GM21576 (cell line): Measurements from ENCODE around the gene FYCO1.
"Not testable (repeated sequence)": the region's sequence is repeated elsewhere in the genome, so short reads cannot be mapped to it uniquely, and the experiment has no call there.

Source experiments
- ATAC-seq: cut with Tn5 transposase; IDR thresholded peaks from one replicate; pipeline ENCODE4 v1.9.1; 2021; ENCODE audit warnings: mild to moderate bottlenecking, moderate library complexity; ENCODE audit not compliant: unreplicated experiment

FYCO1 gene

DNA sequence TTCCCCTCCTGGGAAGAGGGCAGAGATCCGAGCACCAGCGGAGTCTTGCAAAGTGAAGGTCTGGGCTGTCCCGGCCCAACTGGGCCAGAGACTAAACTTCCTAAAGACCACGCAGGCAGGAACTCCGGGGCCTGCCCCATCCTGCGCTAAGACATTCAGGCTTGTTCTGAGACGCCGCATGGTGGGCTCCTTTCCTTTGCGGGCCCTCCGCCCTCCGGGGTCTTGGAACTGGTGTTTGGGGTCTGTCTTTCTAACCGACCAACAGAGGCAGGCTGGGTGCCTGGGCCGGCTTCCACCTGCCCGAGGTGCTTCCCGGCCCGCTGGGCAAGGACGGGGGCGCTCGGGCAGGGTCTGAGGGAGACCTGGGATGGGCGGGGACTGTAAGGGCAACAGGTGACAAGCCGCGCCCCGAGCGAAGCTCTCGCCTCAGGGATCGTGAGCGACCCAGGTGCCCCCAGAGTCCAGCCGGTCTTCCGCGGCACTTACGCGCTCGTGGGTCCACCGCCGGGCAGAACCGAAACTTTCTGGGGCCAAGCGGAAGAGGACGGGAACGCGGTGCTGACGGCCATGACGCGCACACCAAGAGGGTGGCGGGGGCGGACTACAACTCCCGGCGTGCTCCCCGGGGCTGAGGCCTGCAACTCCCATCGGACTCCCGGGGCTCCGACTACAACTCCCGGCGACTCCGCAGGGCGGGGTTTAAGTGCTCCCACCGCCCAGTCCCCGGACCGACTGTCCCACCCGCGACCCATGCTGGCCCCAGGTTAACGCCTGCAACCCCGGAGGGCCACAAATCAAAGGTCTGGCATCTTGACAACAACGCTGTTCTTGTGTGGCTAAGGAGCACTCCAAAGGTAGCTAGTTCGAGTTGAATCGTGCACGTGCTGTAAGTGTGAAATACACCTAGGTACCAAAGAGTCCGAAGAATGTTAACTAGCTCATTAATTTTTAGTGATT is at the start of gene FYCO1:
TSS of gene FYCO1 (minus strand) at position 589 of the 957 bp plus-strand sequence. CDS start 10,914 bp downstream, outside the sequence.
- peak; percentile 91 for ATAC-seq

DNA sequence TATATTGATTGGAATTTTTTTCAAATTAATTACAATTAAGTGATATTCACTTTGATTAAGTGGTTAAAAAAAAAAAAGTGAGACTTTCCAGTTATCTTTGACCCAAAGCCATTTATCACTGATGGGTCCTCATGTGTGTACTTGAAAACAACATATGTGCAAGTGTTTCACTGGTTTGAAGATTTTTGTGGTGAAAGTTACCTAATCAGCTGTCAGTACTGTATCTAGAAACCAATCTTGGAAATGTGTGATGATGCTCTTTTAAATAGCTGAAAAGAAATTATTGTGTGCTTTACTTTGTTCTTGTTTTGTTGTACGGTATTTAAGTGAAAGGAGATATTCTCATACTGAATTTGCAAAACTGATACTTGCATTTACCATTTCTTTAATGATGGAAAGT is 43.3 kb upstream of the FYCO1 start:
- no peak for ATAC-seq

DNA sequence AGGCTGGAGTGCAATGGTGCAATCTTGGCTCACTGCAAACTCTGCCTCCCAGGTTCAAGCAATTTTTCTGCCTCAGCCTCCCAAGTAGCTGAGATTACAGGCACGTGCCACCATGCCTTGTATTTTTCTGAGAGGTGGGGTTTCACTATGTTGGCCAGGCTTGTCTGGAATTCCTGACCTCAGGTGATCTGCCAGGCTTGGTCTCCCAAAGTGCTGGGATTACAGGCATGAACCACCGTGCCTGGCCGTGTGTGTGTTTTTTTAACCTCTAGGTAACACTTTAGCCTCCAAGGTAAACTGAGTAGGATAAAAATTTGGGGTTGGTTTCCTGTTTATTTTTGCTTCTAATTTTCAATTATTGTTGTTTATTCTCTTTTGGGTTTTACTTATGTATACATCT is 42.4 kb upstream of the FYCO1 start:
- ATAC-seq: not testable (repeated sequence)

DNA sequence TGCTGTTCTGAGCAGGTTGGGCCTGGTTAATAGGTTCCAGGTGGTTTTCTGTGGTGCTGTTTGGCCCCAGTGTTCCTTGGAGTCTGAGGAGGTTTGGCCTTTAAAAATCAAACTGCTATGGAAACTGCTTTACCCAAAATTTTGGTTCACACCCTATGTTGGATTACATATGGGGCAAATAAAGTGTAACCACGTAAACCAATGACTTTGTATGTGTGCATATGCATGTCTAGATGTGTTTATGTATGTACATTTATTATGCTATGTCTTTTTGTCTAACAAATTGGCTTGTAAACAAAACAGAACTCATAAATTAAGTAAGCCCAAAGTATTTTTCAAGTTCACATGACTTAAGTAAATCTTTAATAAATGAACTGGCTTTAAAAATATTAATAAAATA is 40.6 kb upstream of the FYCO1 start:
- ATAC-seq: no peak

DNA sequence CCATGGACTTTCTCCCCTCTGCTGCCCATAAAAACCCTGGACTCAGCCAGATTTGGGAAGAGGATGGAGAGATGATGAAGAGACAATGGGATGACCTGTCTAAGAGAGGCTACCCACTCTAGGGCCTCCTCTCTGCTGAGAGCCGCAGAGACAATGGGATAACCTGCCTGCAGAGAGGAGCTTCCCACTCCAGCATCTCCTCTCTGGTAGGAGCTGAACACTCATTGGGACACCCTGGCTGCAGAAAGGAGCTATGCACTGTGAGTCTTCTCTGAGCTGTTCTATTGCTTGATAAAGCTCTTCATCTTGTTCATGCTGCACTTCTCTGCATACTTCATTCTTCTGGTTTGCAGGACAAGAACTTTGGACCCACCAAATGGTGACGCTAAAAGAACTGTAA is 36.1 kb upstream of the FYCO1 start:
- ATAC-seq: no peak

DNA sequence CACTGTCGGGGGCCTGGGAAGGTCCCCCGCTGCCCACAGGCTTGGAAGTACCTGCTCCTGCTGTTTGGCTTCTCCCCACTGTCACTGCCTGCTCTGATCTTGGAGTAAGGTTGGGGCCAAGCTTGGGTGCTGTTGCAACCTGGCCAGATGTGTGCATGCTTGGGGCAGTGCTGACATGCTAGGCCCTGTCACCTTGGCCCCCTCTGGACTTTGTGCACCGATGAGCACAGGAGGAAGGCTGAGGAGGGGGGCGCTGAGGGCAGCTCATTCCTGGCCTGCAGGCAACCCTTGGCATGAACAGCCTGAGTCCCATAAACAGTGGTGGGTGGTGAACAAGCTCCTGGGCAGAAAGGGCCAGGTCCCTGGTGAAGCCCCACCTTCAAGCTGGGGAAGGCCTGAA is 35.6 kb upstream of the FYCO1 start:
- ATAC-seq: no peak

DNA sequence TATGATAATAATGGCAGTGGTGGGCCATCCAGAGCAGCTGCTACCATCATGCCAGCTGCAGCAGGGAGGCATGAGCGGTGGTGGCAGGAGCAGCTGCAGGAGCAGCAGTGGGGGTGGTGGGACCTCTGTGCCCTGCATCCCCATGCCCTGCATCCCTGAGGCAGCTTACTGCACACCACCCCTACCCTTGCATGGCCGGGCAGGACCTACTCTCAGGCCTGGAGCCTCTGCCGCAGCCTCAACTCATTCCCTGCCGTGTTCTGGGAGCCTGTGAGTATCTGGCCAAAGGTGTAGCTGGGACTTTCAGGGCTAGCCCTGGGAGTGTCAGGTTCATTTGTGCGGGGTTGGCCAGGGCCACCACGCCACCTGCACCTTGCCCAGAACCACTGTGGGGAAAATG is 35.0 kb upstream of the FYCO1 start:
- ATAC-seq: no peak

DNA sequence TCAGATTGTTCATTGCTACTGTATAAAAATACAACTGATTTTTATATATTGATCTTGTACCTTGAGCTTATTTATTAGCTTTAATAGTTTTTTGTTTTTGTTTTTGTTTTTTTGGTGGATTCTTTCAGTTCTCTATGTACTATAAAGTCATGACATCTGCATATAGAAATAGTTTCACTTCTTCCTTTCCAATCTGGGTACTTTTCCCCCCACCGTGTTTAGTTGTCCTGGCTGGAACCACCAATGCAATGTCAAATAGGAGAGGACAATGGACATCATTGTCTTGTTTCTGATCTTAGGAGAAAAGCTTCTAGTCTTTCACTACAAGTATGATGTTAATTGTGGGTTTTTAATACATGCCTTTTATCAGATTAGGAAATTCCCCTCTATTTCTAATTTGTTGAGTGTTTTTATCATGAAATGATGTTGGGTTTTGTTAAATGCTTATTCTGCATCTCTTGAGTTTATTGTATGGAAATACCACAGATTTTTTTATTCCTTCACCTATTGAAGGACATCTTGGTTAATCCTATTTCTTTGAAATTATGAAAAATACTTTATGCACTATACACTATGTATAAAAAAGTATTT is 34.4 kb upstream of the FYCO1 start:
- no peak for ATAC-seq

DNA sequence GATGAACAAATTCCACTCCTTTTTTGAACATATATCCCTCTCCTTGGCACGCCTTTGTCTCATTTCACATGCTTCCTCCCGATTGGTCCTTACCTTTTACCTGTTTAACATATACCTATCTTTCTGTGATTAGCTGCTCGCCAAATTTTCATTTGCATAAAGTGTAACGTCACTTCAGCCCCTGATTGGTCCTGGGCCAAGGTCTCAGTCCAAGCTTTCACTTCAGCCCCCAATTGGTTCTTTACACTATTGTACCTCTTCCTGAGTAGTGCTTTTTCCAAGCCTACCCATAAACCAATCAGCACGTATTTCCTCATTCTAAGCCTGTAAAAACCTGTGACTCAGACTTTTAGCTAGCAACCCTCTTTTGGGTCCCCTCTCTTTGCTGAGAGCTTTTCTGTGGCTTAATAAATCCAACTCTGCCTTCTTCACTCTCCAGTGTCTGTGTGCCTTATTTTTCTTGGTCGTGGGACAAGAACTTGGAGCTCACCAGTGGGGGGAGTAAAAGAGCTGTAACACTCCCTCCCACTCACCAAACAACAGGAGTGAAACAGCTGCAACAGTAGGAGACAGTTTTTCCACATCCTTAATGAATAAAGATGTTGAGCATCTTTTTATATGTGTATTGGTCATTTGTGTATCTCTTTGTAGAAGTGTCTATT is 32.2 kb upstream of the FYCO1 start:
- ATAC-seq: no peak

DNA sequence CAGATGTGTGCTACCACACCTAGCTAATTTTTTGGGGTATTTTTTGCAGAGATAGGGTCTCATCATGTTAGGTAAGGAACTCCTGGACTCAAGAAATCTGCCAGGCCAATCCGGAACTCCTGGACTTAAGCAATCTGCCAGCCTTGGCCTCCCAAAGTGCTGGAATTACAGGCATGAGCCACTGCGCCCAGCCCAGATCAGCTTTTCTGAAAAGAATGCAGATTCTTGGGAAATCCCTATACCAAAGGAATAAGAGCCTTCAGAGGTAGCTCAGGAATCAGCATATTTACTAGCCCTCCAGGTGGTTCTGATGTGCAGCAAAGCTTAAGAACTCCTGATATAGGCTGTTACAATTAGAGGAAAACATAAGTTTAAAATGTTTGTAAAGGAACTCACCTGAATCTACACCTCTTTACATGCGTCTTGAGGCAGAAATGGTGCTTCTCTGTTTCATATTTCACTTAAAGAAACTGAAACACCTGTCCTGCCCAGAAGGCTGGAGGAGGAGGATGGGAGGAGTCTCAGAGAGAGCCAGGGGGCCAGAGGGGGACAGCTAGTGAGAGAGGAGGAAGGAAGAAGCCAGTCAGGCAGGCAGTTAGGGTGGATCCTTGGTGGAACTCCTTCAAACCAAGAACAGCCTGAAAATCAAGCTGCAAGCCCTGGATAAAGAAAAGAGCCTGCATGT is 31.5 kb upstream of the FYCO1 start, which contains the start of gene XCR1:
TSS of gene XCR1 (minus strand) at position 463 of the 685 bp plus-strand sequence. CDS start 5,536 bp downstream, outside the sequence.
- ATAC-seq: no peak

DNA sequence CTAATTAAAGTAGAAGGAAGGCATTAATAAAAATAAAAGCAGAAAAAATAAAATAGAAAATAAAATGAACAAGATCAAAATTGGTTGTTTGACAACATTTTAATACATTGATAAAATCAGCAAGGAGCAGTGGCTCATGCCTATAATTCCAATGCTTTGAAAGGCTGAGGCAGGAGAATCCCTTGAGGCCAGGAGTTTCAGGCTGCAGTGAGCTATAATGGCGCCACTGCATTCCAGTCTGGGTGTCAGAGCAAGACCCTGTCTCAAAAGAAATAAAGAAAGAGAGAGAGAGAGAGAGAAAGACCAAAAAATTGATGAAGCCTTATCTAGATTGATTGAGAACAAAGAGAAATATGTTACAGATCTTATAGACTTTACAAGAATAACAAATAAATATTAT is 29.5 kb upstream of the FYCO1 start:
- no peak for ATAC-seq

DNA sequence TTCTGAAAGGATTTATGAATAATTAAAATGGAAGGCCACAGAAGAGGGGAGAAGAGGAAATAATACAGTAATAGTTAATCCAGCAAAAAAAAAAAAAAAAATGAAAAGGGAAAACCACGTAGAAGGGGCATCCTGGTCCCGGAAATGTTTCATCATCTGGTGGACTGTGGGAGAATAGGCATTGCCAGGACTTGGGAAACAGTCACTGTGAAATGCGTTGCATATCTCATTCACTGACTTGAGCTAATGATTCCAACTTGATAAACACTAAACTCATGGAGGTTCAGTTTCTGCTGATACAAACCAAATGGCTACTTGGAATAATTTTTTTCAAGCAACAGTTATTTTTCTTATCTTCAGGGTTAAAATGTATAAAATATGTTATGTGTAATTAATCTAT is 28.5 kb upstream of the FYCO1 start:
- ATAC-seq: no peak

DNA sequence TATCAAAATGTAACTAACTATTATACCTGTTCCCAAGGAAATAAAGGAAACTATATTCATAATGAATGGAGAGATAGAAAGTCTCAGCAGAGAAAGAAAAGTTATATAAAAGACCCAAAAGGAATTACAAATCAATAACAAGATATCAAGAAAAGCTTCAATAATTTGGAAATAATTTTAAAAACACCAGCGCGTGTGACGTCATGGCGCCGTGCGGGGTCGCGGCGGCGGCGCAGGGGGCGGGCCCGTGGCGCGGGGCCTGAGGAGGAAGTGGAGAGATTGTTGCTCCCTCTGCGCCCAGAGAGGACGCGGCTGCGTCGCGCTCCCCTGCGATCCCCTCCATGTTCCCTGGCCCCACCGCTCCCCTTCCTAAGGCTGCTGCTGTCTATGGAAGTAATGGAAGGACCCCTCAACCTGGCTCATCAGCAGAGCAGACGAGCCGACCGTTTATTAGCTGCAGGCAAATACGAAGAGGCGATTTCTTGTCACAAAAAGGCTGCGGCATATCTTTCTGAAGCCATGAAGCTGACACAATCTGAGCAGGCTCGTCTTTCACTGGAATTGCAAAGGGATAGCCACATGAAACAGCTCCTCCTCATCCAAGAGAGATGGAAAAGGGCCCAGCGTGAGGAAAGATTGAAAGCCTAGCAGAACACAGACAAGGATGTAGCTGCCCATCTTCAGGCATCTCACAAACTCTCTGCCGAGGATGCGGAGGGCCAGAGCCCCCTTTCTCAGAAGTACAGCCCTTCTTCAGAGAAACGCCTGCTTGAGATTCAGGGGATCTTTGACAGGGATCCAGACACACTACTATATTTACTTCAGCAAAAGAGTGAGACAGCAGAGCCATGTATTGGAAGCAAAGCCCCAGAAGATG is 27.5 kb upstream of the FYCO1 start:
- no peak for ATAC-seq

DNA sequence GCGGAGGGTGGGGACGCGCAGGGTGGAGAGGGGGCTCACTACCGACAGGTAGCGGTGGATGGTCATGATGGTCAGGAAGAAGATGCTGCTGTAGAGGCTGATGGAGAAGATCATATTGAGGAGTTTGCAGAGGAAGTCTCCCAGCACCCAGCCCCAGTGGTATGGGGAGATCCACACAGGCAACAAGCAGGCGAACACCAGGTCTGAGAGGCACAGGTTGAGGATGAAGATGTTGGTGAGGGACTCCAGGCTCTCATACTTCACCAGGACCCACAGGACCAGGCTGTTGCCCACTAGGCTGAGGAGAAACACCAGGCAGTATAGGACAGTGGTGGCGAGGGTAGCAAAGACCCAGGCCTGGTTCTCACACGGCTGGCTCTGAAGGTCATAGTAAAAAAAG is 25.9 kb upstream of the FYCO1 start:
- no peak for ATAC-seq

DNA sequence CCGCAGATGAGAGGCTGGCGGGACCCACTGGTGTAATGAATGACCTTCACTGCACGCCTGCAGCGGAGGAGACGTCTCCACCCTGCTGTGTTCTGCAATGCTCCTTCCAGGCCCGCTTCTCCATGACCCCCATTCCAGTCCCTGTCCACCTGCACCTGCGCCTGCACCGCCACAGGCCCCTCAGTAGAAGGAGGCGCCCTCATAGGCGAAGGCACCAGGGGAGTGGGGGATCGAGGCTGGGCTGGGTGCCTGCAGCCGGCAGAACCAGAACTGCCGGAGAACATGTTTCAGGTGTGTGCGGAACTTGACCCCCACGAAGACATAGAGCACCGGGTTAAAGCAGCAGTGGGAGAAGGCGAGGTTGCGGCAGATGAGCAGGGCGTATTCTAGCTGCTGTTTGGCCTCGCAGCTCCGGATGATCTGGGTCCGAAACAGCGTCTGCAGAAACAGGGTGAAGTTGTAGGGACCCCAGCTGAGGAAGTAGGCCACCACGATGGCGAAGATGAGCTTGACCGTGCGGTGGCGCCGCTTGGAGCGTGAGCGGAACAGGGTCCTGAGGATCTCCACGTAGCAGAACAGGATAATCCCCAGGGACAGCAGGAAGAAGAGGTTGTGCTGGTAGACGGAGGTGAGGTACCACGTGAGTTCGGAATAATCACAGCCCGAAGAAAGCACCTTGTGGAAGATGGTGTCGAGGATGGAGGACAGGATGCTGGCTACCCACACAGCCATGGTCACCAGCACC is 25.3 kb upstream of the FYCO1 start:
- ATAC-seq: no peak

DNA sequence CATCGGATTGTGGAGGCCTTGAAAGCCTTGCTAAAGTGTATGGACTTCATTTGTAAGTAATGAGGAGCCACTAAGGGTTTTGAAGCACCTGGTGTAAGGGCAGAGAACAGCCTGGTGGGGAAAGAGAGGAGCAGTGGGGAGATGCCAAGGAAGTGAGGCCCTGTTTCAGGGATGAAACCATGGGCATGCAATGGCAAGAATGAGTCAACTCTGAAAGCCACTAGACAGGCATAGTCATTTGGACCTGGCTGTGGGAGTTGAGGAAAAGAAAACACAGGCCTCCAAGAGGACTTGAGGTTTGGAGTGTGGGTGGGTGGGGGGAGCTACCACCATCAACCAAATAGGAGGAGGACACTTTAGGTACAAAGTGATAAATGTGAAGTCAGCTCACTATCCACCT is 24.1 kb upstream of the FYCO1 start:
- ATAC-seq: no peak

DNA sequence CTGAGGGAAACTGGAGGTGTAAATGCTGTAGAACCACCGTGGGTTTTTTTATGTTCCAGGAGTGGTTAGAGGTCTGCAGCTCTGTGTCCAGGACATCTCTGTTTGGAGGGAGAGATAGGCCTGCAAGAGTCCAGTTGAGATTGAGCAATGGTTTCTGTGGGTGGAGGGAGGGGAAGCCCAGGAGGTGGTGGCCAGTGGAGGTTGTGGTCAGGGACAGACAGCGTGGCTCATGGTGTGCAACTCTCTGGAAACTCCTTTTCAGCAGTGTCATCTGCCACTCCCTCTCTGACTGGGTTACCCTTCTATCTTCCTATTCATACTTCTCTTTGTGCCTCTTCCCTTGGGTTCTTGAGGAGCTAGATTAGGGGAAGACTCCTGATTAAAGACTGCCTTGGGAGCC is 22.1 kb upstream of the FYCO1 start:
- no peak for ATAC-seq

DNA sequence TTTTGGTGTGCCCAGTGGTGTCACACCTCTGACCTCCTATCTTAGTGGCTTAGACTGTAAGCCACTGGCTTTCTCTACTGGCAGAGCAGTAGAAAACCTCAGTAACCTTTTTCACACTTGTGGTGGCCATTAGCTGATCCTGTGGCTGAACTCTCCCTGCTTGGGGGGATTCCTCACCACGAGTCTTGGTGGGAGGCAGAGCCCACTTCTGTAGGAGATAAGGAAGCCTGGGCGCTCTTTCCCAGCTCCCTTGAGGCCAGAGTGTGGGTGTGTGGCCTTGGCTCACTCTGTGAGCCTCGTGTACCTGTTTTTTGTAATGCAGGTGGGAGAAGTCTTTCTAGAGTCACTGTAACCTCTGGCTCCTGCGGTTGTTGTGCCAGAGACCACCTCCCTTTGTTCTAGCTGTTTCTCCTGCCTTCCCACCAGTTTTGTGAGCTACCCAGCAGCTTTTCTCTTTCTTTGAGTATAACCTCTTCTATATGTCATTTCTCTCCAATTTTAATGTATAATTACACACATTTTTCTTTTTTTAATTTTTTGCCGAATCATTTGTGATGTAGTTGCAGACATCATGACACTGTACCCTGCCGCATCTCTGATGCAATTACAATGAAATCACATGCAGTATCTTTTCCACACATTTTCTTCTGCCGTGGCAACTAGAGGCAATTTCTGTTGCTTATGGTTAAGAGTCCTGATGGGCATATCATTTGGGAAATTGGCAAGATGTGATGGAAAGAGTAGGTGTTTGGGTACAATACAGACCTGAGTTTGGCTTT is 17.9 kb upstream of the FYCO1 start:
- ATAC-seq: no peak

DNA sequence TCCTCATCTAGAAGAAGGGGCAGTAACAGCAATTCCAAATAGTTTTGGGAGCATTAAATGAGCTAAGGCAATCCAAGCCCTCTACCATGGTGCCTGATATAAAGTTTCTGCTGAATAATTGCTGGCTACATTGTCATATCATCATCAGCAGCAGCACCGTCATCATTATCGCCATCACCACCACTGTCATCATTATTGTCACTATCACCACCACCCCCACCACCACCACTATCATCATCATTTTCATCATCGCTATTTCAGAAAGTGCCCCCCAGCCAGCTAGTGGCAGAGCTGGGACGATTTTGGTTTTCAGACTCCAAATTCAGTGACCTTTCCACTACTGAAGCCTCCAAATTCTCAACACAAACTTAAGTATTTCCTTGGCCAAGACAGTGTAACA is 16.6 kb upstream of the FYCO1 start:
- no peak for ATAC-seq
